PC-3 (cell line): ENCODE results near the gene CCDC34. TPM values are rescaled to one million over a fixed set of nuclear protein-coding genes. Genes with fewer than 3 reads are reported as not detected.
A peak's percentile ranks its signal among the peaks of the same experiment; 100 is the strongest.
"Not testable (repeated sequence)": the region's sequence is repeated elsewhere in the genome, so short reads cannot be mapped to it uniquely, and the experiment has no call there.

Experiments used
- ATAC-seq: fragments of 200-7000 bp; cut with Tn5 transposase; 2 replicates; pipeline ENCODE4 v1.9.1; 2020; ENCODE audit warnings: mild to moderate bottlenecking, moderate library complexity
- BruUV-seq: library from RNA; stranded (reverse); fragments of 400-500 nt; replicated peaks from 2 replicates; lab custom pipeline; 2021; lab: Mats Ljungman, UMichigan
- CTCF ChIA-PET: fragments of 300-600 bp; sonication (Branson Sonifier 250); formaldehyde crosslinking; loops from one replicate; lab custom pipeline; 2022; ENCODE audit warnings: antibody characterized with exemption; lab: Charles Lee
- POLR2A ChIA-PET: fragments of 300-600 bp; sonication (Branson Sonifier 250); formaldehyde crosslinking; loops from one replicate; lab custom pipeline; 2022; ENCODE audit warnings: antibody characterized with exemption; ENCODE audit not compliant: unreplicated experiment; lab: Charles Lee
- DNase-seq: peaks from one replicate; pipeline ENCODE4 v3.0.0-alpha.2; 2015
- H2AFZ ChIP-seq: fragments of 300-600 bp; sonication (generic); 2 replicates; pipeline ENCODE4 v1.6.0; 2016; ENCODE audit warnings: antibody characterized with exemption, low read length
- H3F3A ChIP-seq: fragments of 300-600 bp; sonication (generic); one replicate; pipeline ENCODE4 v1.6.0; 2017; ENCODE audit warnings: antibody characterized with exemption, low read length, control low read depth, mild to moderate bottlenecking; ENCODE audit not compliant: unreplicated experiment
- H3K27ac ChIP-seq: fragments of 300-600 bp; sonication (generic); 2 replicates; pipeline ENCODE4 v1.5.1; 2016; ENCODE audit warnings: mild to moderate bottlenecking, low read length
- H3K27me3 ChIP-seq: fragments of 300-600 bp; sonication (generic); 2 replicates; pipeline ENCODE4 v1.6.1; 2016; ENCODE audit warnings: low read length, mixed read lengths
- H3K36me3 ChIP-seq: fragments of 300-600 bp; sonication (generic); 2 replicates; pipeline ENCODE4 v1.6.1; 2016; ENCODE audit warnings: low read depth, mixed run types, low read length, mixed read lengths
- H3K4me1 ChIP-seq: fragments of 300-600 bp; sonication (generic); 2 replicates; pipeline ENCODE4 v1.5.1; 2016; ENCODE audit warnings: low read length; ENCODE audit not compliant: insufficient read depth
- H3K4me2 ChIP-seq: fragments of 300-600 bp; sonication (generic); 2 replicates; pipeline ENCODE4 v1.6.0; 2016; ENCODE audit warnings: low read length
- H3K4me3 ChIP-seq: fragments of 300-600 bp; sonication (generic); 2 replicates; pipeline ENCODE4 v1.5.1; 2016; ENCODE audit warnings: mild to moderate bottlenecking, low read length, mixed read lengths
- H3K79me2 ChIP-seq: fragments of 300-600 bp; sonication (generic); 2 replicates; pipeline ENCODE4 v1.6.1; 2017; ENCODE audit warnings: low read length, mixed read lengths
- H3K9ac ChIP-seq: fragments of 300-600 bp; sonication (generic); 2 replicates; pipeline ENCODE4 v1.6.0; 2016; ENCODE audit warnings: mild to moderate bottlenecking, low read length
- H3K9me2 ChIP-seq: fragments of 300-600 bp; sonication (generic); replicated peaks from 2 replicates; pipeline ENCODE4 v1.6.1; 2016; ENCODE audit warnings: mixed run types, low read length, mixed read lengths
- H3K9me3 ChIP-seq: fragments of 300-600 bp; sonication (generic); 2 replicates; pipeline ENCODE4 v1.6.1; 2016; ENCODE audit warnings: low read length, mixed read lengths
- H4K20me1 ChIP-seq: fragments of 300-600 bp; sonication (generic); 2 replicates; pipeline ENCODE4 v1.6.1; 2016; ENCODE audit warnings: low read length, mixed read lengths
- EZH2 ChIP-seq: fragments of 300-600 bp; sonication (generic); IDR thresholded peaks from one replicate; pipeline ENCODE4 v1.6.1; 2017; ENCODE audit warnings: antibody characterized with exemption, mild to moderate bottlenecking, low read length; ENCODE audit not compliant: unreplicated experiment
- EZH2phosphoT487 ChIP-seq: fragments of 300-600 bp; sonication (generic); IDR thresholded peaks from 2 replicates; pipeline ENCODE4 v1.6.1; 2018; ENCODE audit warnings: mild to moderate bottlenecking, antibody characterized with exemption, low read length, borderline replicate concordance
- intact Hi-C: fragments of 100-400 bp; cut with micrococcal nuclease; formaldehyde crosslinking; loops from 2 replicates; pipeline ENCODE4 v1.9.0; 2023
- total RNA-seq: library from RNA; depleted of rRNA; stranded (reverse); fragments of >200 nt; gene quantifications from 2 replicates; pipeline ENCODE4 v1.2.3, GENCODE V29; 2014
- TF ChIP-seq, protein P1 (sequence below): fragments of 300-600 bp; sonication (generic); conservative IDR thresholded peaks from 2 replicates; pipeline ENCODE4 v1.5.1; 2017; ENCODE audit warnings: antibody characterized with exemption, low read depth, mild to moderate bottlenecking, low read length

Gene CCDC34
- total RNA-seq, 1 experiment from 2014 or later, result 11.0 TPM

- BruUV-seq, result no TSS peak
- Histone ChIP-seq H3K27ac (no peak overlapping the region), H3K9ac (no peak overlapping the region), H3K27me3 (no peaks in the 10 kb centered on the region), H3K36me3 (no peaks in the 10 kb centered on the region), H3K9me2 (no peaks in the 10 kb centered on the region), H2AFZ (no peak overlapping the region), H3F3A (no peaks in the 10 kb centered on the region), H4K20me1 (no peaks in the 10 kb centered on the region), H3K4me2 (no peak overlapping the region), H3K9me3 (no peaks in the 10 kb centered on the region), H3K4me1 (no peaks in the 10 kb centered on the region), H3K79me2 (no peaks in the 10 kb centered on the region), H3K4me3 (no peak overlapping the region)
- no peak for ATAC-seq
- no peak for DNase-seq
- TF ChIP-seq, protein P1, sequence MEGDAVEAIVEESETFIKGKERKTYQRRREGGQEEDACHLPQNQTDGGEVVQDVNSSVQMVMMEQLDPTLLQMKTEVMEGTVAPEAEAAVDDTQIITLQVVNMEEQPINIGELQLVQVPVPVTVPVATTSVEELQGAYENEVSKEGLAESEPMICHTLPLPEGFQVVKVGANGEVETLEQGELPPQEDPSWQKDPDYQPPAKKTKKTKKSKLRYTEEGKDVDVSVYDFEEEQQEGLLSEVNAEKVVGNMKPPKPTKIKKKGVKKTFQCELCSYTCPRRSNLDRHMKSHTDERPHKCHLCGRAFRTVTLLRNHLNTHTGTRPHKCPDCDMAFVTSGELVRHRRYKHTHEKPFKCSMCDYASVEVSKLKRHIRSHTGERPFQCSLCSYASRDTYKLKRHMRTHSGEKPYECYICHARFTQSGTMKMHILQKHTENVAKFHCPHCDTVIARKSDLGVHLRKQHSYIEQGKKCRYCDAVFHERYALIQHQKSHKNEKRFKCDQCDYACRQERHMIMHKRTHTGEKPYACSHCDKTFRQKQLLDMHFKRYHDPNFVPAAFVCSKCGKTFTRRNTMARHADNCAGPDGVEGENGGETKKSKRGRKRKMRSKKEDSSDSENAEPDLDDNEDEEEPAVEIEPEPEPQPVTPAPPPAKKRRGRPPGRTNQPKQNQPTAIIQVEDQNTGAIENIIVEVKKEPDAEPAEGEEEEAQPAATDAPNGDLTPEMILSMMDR, result no peak
- TF ChIP-seq EZH2, result no peak
- TF ChIP-seq EZH2phosphoT487, result no peak
- intact Hi-C loops, result no loop called here
- ChIA-PET CTCF (no interaction called here), POLR2A (no interaction called here)
Measured at GRCh38 chr11:27339941-27340340, 23.1 kb downstream of the CCDC34 start.

- H3K4me2 ChIP-seq, ATAC-seq, CTCF ChIA-PET, H2AFZ ChIP-seq, POLR2A ChIA-PET, DNase-seq, H3K9ac ChIP-seq, H3K27ac ChIP-seq, intact Hi-C loops, H3K36me3 ChIP-seq, H3F3A ChIP-seq, H3K9me3 ChIP-seq, H3K79me2 ChIP-seq, H3K27me3 ChIP-seq, BruUV-seq, H3K4me1 ChIP-seq, H3K4me3 ChIP-seq, H4K20me1 ChIP-seq, H3K9me2 ChIP-seq: not testable (repeated sequence)
Measured at GRCh38 chr11:27334764-27335163, 28.3 kb downstream of the CCDC34 start.

DNA sequence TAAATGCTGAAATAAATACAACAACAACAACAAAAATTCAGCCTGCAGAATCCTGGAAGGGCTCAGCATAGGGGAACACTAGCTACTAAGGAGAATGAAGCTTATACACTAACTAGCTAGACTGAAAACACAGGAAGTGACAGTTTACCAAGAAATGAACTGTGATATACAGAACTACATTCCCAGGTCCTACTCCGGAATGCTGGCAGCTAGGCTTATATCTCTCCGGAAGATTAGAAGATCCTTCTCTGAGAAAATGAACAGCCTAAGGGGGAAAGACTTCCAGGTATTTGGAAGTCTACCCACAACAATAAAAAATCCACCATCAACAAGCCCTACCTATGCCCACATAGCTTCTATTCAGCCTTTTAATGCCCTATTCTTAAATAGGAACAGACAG lies 31.0 kb downstream of the CCDC34 start:
- POLR2A ChIA-PET, result no interaction called here
- Histone ChIP-seq H2AFZ (no peak overlapping the region), H3F3A (no peaks in the 10 kb centered on the region), H3K27ac (no peak overlapping the region), H3K9ac (no peak overlapping the region), H3K27me3 (no peaks in the 10 kb centered on the region), H3K9me3 (no peaks in the 10 kb centered on the region), H3K4me1 (no peaks in the 10 kb centered on the region), H3K79me2 (no peaks in the 10 kb centered on the region), H3K4me2 (no peak overlapping the region), H3K4me3 (no peak overlapping the region), H4K20me1 (no peaks in the 10 kb centered on the region), H3K36me3 (no peaks in the 10 kb centered on the region), H3K9me2 (no peaks in the 10 kb centered on the region)
- no peak for DNase-seq
- intact Hi-C loops, result no loop called here
- ATAC-seq, result peak; percentile 46; the same call in 1 of the 2 replicates
- CTCF ChIA-PET, result no interaction called here
- TF ChIP-seq, protein P1, result no peak
- no peak for TF ChIP-seq EZH2
- no peak for TF ChIP-seq EZH2phosphoT487
- BruUV-seq, result no TSS peak
